PC-3 (cell line): Measurements from ENCODE around the gene BPI. TPM values are rescaled to one million over a fixed set of nuclear protein-coding genes. Genes with fewer than 3 reads are reported as not detected.

ENCODE experiments used
- ATAC-seq: fragments of 200-7000 bp; cut with Tn5 transposase; 2 replicates; pipeline ENCODE4 v1.9.1; 2020; ENCODE audit warnings: mild to moderate bottlenecking, moderate library complexity
- BruUV-seq: library from RNA; stranded (reverse); fragments of 400-500 nt; replicated peaks from 2 replicates; lab custom pipeline; 2021; lab: Mats Ljungman, UMichigan
- CTCF ChIA-PET: fragments of 300-600 bp; sonication (Branson Sonifier 250); formaldehyde crosslinking; loops from one replicate; lab custom pipeline; 2022; ENCODE audit warnings: antibody characterized with exemption; lab: Charles Lee
- POLR2A ChIA-PET: fragments of 300-600 bp; sonication (Branson Sonifier 250); formaldehyde crosslinking; loops from one replicate; lab custom pipeline; 2022; ENCODE audit warnings: antibody characterized with exemption; ENCODE audit not compliant: unreplicated experiment; lab: Charles Lee
- DNase-seq: peaks from one replicate; pipeline ENCODE4 v3.0.0-alpha.2; 2015
- H2AFZ ChIP-seq: fragments of 300-600 bp; sonication (generic); 2 replicates; pipeline ENCODE4 v1.6.0; 2016; ENCODE audit warnings: antibody characterized with exemption, low read length
- H3F3A ChIP-seq: fragments of 300-600 bp; sonication (generic); one replicate; pipeline ENCODE4 v1.6.0; 2017; ENCODE audit warnings: antibody characterized with exemption, low read length, control low read depth, mild to moderate bottlenecking; ENCODE audit not compliant: unreplicated experiment
- H3K27ac ChIP-seq: fragments of 300-600 bp; sonication (generic); 2 replicates; pipeline ENCODE4 v1.5.1; 2016; ENCODE audit warnings: mild to moderate bottlenecking, low read length
- H3K27me3 ChIP-seq: fragments of 300-600 bp; sonication (generic); 2 replicates; pipeline ENCODE4 v1.6.1; 2016; ENCODE audit warnings: low read length, mixed read lengths
- H3K36me3 ChIP-seq: fragments of 300-600 bp; sonication (generic); 2 replicates; pipeline ENCODE4 v1.6.1; 2016; ENCODE audit warnings: low read depth, mixed run types, low read length, mixed read lengths
- H3K4me1 ChIP-seq: fragments of 300-600 bp; sonication (generic); 2 replicates; pipeline ENCODE4 v1.5.1; 2016; ENCODE audit warnings: low read length; ENCODE audit not compliant: insufficient read depth
- H3K4me2 ChIP-seq: fragments of 300-600 bp; sonication (generic); 2 replicates; pipeline ENCODE4 v1.6.0; 2016; ENCODE audit warnings: low read length
- H3K4me3 ChIP-seq: fragments of 300-600 bp; sonication (generic); 2 replicates; pipeline ENCODE4 v1.5.1; 2016; ENCODE audit warnings: mild to moderate bottlenecking, low read length, mixed read lengths
- H3K79me2 ChIP-seq: fragments of 300-600 bp; sonication (generic); 2 replicates; pipeline ENCODE4 v1.6.1; 2017; ENCODE audit warnings: low read length, mixed read lengths
- H3K9ac ChIP-seq: fragments of 300-600 bp; sonication (generic); 2 replicates; pipeline ENCODE4 v1.6.0; 2016; ENCODE audit warnings: mild to moderate bottlenecking, low read length
- H3K9me2 ChIP-seq: fragments of 300-600 bp; sonication (generic); replicated peaks from 2 replicates; pipeline ENCODE4 v1.6.1; 2016; ENCODE audit warnings: mixed run types, low read length, mixed read lengths
- H3K9me3 ChIP-seq: fragments of 300-600 bp; sonication (generic); 2 replicates; pipeline ENCODE4 v1.6.1; 2016; ENCODE audit warnings: low read length, mixed read lengths
- H4K20me1 ChIP-seq: fragments of 300-600 bp; sonication (generic); 2 replicates; pipeline ENCODE4 v1.6.1; 2016; ENCODE audit warnings: low read length, mixed read lengths
- CTCF ChIP-seq: fragments of 300-600 bp; sonication (generic); conservative IDR thresholded peaks from 2 replicates; pipeline ENCODE4 v1.5.1; 2017; ENCODE audit warnings: antibody characterized with exemption, low read depth, mild to moderate bottlenecking, low read length
- EZH2 ChIP-seq: fragments of 300-600 bp; sonication (generic); IDR thresholded peaks from one replicate; pipeline ENCODE4 v1.6.1; 2017; ENCODE audit warnings: antibody characterized with exemption, mild to moderate bottlenecking, low read length; ENCODE audit not compliant: unreplicated experiment
- EZH2phosphoT487 ChIP-seq: fragments of 300-600 bp; sonication (generic); IDR thresholded peaks from 2 replicates; pipeline ENCODE4 v1.6.1; 2018; ENCODE audit warnings: mild to moderate bottlenecking, antibody characterized with exemption, low read length, borderline replicate concordance
- intact Hi-C: fragments of 100-400 bp; cut with micrococcal nuclease; formaldehyde crosslinking; loops from 2 replicates; pipeline ENCODE4 v1.9.0; 2023
- total RNA-seq: library from RNA; depleted of rRNA; stranded (reverse); fragments of >200 nt; gene quantifications from 2 replicates; pipeline ENCODE4 v1.2.3, GENCODE V29; 2014

BPI gene
- total RNA-seq, 1 experiment from 2014 or later = not detected

- no peak for DNase-seq
- no TSS peak for BruUV-seq
- H3K27ac ChIP-seq = no peak overlapping the region
- H3K9ac ChIP-seq = no peak overlapping the region
- H3K9me3 ChIP-seq = no peaks in the 10 kb centered on the region
- H3K4me2 ChIP-seq = no peak overlapping the region
- H3K4me1 ChIP-seq = no peaks in the 10 kb centered on the region
- no peak overlapping the region for H2AFZ ChIP-seq
- CTCF ChIA-PET = no interaction called here
- H3K4me3 ChIP-seq = no peak overlapping the region
- POLR2A ChIA-PET = no interaction called here
- no peaks in the 10 kb centered on the region for H3K27me3 ChIP-seq
- intact Hi-C loops = loop anchor here (1.0 kb wide), 2 partner anchors 30 to 63 kb away; no protein-coding TSS in a partner anchor
- no peaks in the 10 kb centered on the region for H3K36me3 ChIP-seq
- H4K20me1 ChIP-seq = no peaks in the 10 kb centered on the region
- ATAC-seq = no peak
- H3K9me2 ChIP-seq = no peaks in the 10 kb centered on the region
- no peak for TF ChIP-seq CTCF
- no peak for TF ChIP-seq EZH2
- no peak for TF ChIP-seq EZH2phosphoT487
- H3K79me2 ChIP-seq = no peaks in the 10 kb centered on the region
- H3F3A ChIP-seq = no peaks in the 10 kb centered on the region
Measured at GRCh38 chr20:38291966-38292365, 12.0 kb upstream of the BPI start.

GRCh38 chr20:38293491-38294065, 10.4 kb upstream of the BPI start:
- H4K20me1 ChIP-seq = no peaks in the 10 kb centered on the region
- TF ChIP-seq CTCF = no peak
- TF ChIP-seq EZH2phosphoT487 = no peak
- no peak for TF ChIP-seq EZH2
- H3K4me3 ChIP-seq = no peak overlapping the region
- no peaks in the 10 kb centered on the region for H3K36me3 ChIP-seq
- H3K9me2 ChIP-seq = no peaks in the 10 kb centered on the region
- DNase-seq (peak; percentile 31), ATAC-seq (no peak)
- H3K27me3 ChIP-seq = no peaks in the 10 kb centered on the region
- intact Hi-C loops = no loop called here
- H3K4me1 ChIP-seq = no peaks in the 10 kb centered on the region
- ChIA-PET CTCF (no interaction called here), POLR2A (no interaction called here)
- H3K79me2 ChIP-seq = no peaks in the 10 kb centered on the region
- no TSS peak for BruUV-seq
- no peak overlapping the region for H2AFZ ChIP-seq
- H3K4me2 ChIP-seq = no peak overlapping the region
- H3K9me3 ChIP-seq = no peaks in the 10 kb centered on the region
- no peak overlapping the region for H3K9ac ChIP-seq
- H3K27ac ChIP-seq = no peak overlapping the region
- H3F3A ChIP-seq = no peaks in the 10 kb centered on the region

- no peak for ATAC-seq
- POLR2A ChIA-PET = no interaction called here
Measured at GRCh38 chr20:38294076-38294591, 9.8 kb upstream of the BPI start.

More at GRCh38 chr20:38294076-38294591, 9.8 kb upstream of the BPI start:
- Histone ChIP-seq H3K9ac (no peak overlapping the region), H3K36me3 (no peaks in the 10 kb centered on the region), H2AFZ (no peak overlapping the region), H3K9me3 (no peaks in the 10 kb centered on the region), H3K9me2 (no peaks in the 10 kb centered on the region), H3K27me3 (no peaks in the 10 kb centered on the region), H3K79me2 (no peaks in the 10 kb centered on the region), H3K4me3 (no peak overlapping the region), H3F3A (no peaks in the 10 kb centered on the region), H4K20me1 (no peaks in the 10 kb centered on the region), H3K27ac (no peak overlapping the region), H3K4me2 (no peak overlapping the region), H3K4me1 (no peaks in the 10 kb centered on the region)
- CTCF ChIA-PET = no interaction called here
- no TSS peak for BruUV-seq
- intact Hi-C loops = no loop called here
- TF ChIP-seq EZH2 (no peak), EZH2phosphoT487 (no peak)
- DNase-seq = no peak
